OCI-LY3 (cell line): ENCODE data around the gene CCDC136.

Experiments used
- H2AFZ ChIP-seq: fragments of 200-600, 300-600 bp; shearing (Covaris generic); 2 replicates; pipeline ENCODE4 v1.6.0; 2014; ENCODE audit warnings: antibody characterized with exemption, low read depth, low read length
- H3K27ac ChIP-seq: fragments of 200-600, 300-600 bp; sonication (generic); 2 replicates; pipeline ENCODE4 v1.5.1; 2014; ENCODE audit warnings: mild to moderate bottlenecking, low read length, moderate library complexity, mixed read lengths
- H3K27me3 ChIP-seq: fragments of 200-600, 300-600 bp; sonication (generic); 2 replicates; pipeline ENCODE4 v1.6.1; 2014; ENCODE audit warnings: low read depth, low read length, mixed read lengths
- H3K36me3 ChIP-seq: fragments of 200-600, 300-600 bp; sonication (generic); replicated peaks from 2 replicates; pipeline ENCODE3; 2014; ENCODE audit warnings: low read depth, low read length, mixed read lengths
- H3K4me1 ChIP-seq: fragments of 300-600, 200-600 bp; sonication (generic); 2 replicates; pipeline ENCODE4 v1.6.1; 2014; ENCODE audit warnings: low read length, mixed read lengths
- H3K4me2 ChIP-seq: fragments of 200-600, 300-600 bp; sonication (generic); 2 replicates; pipeline ENCODE4 v1.6.1; 2014; ENCODE audit warnings: low read length, mixed read lengths
- H3K4me3 ChIP-seq: fragments of 300-600, 200-600 bp; sonication (generic); 2 replicates; pipeline ENCODE4 v1.5.1; 2014; ENCODE audit warnings: antibody characterized with exemption, mild to moderate bottlenecking, low read length, moderate library complexity
- H3K79me2 ChIP-seq: fragments of 300-600, 200-600 bp; shearing (Covaris generic); 2 replicates; pipeline ENCODE4 v1.6.1; 2014; ENCODE audit warnings: mild to moderate bottlenecking, low read length, mixed read lengths
- H3K9ac ChIP-seq: fragments of 300-600, 200-600 bp; shearing (Covaris generic); 2 replicates; pipeline ENCODE4 v1.6.0; 2014; ENCODE audit warnings: mild to moderate bottlenecking, low read length, moderate library complexity
- H3K9me3 ChIP-seq: fragments of 200-600, 300-600 bp; shearing (Covaris generic); 2 replicates; pipeline ENCODE4 v1.6.1; 2014; ENCODE audit warnings: low read length, mixed read lengths; ENCODE audit not compliant: insufficient read depth
- H4K20me1 ChIP-seq: fragments of 200-600, 300-600 bp; sonication (generic); 2 replicates; pipeline ENCODE4 v1.6.1; 2016; ENCODE audit warnings: low read length, mixed read lengths; ENCODE audit not compliant: insufficient read depth
- EZH2phosphoT487 ChIP-seq: fragments of 200-600 bp; shearing (Covaris generic); IDR thresholded peaks from 2 replicates; pipeline ENCODE4 v1.6.1; 2018; ENCODE audit warnings: antibody characterized with exemption, mixed run types, low read depth
- TF ChIP-seq, protein P1 (sequence below): fragments of 200-600, 300-600 bp; sonication (generic); IDR thresholded peaks from 2 replicates; pipeline ENCODE4 v1.5.1; 2014; ENCODE audit warnings: antibody characterized with exemption, low read length, low read depth

Gene CCDC136

DNA sequence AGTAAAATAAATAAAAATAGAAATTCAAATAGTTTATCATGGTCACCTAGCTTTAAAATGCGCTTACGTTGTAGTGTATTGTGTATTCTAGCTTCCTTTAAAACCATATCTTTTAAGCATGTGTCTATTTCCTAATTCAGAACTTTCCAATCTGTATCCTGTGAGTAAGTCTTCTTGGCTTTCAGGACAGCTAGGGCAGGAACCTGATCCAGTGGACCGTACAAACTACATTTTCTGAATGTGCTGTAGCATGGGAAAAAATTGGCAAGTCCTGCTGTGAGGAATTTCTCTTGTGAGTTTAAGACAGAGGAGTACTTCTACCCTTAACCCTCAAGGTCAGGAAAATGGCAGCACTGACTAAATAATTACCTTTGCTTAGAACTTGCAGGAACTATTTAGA is 28.2 kb upstream of the CCDC136 start:
- no peaks in the 10 kb centered on the region for H4K20me1 ChIP-seq
- no peak overlapping the region for H3K27ac ChIP-seq
- H3K79me2 ChIP-seq, result no peaks in the 10 kb centered on the region
- H3K9me3 ChIP-seq, result no peaks in the 10 kb centered on the region
- H3K4me3 ChIP-seq, result no peak overlapping the region
- no peaks in the 10 kb centered on the region for H3K27me3 ChIP-seq
- TF ChIP-seq EZH2phosphoT487, result no peak
- TF ChIP-seq, protein P1, sequence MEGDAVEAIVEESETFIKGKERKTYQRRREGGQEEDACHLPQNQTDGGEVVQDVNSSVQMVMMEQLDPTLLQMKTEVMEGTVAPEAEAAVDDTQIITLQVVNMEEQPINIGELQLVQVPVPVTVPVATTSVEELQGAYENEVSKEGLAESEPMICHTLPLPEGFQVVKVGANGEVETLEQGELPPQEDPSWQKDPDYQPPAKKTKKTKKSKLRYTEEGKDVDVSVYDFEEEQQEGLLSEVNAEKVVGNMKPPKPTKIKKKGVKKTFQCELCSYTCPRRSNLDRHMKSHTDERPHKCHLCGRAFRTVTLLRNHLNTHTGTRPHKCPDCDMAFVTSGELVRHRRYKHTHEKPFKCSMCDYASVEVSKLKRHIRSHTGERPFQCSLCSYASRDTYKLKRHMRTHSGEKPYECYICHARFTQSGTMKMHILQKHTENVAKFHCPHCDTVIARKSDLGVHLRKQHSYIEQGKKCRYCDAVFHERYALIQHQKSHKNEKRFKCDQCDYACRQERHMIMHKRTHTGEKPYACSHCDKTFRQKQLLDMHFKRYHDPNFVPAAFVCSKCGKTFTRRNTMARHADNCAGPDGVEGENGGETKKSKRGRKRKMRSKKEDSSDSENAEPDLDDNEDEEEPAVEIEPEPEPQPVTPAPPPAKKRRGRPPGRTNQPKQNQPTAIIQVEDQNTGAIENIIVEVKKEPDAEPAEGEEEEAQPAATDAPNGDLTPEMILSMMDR, result no peak
- H2AFZ ChIP-seq, result no peak overlapping the region
- no peaks in the 10 kb centered on the region for H3K4me1 ChIP-seq
- H3K4me2 ChIP-seq, result no peak overlapping the region
- no peak overlapping the region for H3K9ac ChIP-seq
- H3K36me3 ChIP-seq, result peaks cover 50% of the 10 kb centered on the region

DNA sequence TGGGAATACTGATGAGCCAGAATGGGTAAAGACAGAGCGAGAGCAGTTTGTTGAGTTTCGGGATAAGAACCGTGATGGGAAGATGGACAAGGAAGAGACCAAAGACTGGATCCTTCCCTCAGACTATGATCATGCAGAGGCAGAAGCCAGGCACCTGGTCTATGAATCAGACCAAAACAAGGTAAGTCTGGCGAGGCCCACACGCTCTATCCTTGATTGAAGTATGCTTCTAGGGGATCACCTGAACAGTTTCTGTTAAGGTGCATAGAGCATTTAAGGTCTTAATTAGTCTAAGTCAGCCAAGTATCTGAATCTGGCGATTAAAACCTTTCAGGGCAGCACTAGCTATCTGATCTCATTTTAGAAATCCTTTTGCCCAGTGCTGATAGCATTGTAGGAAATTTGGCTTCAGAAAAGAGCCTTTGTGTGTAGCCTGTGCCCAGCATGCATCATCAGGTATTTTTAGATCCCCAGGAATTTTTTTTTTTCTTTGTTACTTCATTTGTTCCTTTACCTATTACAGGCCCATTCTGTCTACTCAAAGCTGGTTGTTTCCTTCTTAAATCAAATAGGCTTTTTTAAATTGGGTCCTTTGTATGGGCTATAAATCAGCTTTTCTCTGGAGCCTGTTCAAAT is 24.2 kb upstream of the CCDC136 start:
- no peak overlapping the region for H2AFZ ChIP-seq
- no peaks in the 10 kb centered on the region for H3K4me1 ChIP-seq
- TF ChIP-seq EZH2phosphoT487, result no peak
- TF ChIP-seq, protein P1, result no peak
- H3K36me3 ChIP-seq, result peaks cover 59% of the 10 kb centered on the region
- no peak overlapping the region for H3K4me3 ChIP-seq
- no peaks in the 10 kb centered on the region for H3K79me2 ChIP-seq
- H3K9me3 ChIP-seq, result no peaks in the 10 kb centered on the region
- no peaks in the 10 kb centered on the region for H4K20me1 ChIP-seq
- H3K27me3 ChIP-seq, result no peaks in the 10 kb centered on the region
- H3K27ac ChIP-seq, result no peak overlapping the region
- H3K4me2 ChIP-seq, result no peak overlapping the region
- H3K9ac ChIP-seq, result no peak overlapping the region

DNA sequence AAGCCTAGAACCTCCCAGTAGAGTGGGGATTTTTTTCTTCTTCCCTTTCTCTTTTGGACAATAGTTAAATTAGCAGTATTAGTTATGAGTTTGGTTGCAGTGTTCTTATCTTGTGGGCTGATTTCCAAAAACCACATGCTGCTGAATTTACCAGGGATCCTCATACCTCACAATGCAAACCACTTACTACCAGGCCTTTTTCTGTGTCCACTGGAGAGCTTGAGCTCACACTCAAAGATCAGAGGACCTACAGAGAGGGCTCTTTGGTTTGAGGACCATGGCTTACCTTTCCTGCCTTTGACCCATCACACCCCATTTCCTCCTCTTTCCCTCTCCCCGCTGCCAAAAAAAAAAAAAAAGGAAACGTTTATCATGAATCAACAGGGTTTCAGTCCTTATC is 21.5 kb upstream of the CCDC136 start:
- Histone ChIP-seq H3K79me2 (no peaks in the 10 kb centered on the region), H3K4me2 (no peak overlapping the region), H3K36me3 (peaks cover 72% of the 10 kb centered on the region)

DNA sequence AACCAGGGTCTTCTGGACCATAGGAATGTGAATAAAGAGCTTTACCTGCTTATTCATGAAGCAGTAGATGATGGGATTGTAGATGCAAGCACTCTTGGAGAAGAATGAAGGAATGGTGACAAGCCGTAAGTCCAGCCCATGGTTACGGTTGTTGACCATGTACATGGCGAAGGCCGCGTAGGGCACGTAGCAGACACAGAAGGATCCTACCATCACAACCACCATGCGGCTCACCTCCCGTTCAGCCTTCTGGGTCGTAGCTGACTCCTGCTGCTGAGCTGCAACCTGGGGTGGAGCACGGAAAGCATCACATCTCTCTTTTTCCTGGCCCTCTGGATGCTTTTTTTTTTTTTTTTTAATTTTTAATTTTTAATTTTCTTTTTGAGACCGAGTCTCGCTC is 18.2 kb upstream of the CCDC136 start:
- Histone ChIP-seq H3K9me3 (no peaks in the 10 kb centered on the region), H3K9ac (no peak overlapping the region), H3K4me1 (no peaks in the 10 kb centered on the region), H3K27ac (no peak overlapping the region), H3K36me3 (peaks cover 53% of the 10 kb centered on the region), H2AFZ (no peak overlapping the region), H4K20me1 (no peaks in the 10 kb centered on the region), H3K4me3 (no peak overlapping the region), H3K79me2 (no peaks in the 10 kb centered on the region), H3K4me2 (no peak overlapping the region), H3K27me3 (no peaks in the 10 kb centered on the region)
- no peak for TF ChIP-seq EZH2phosphoT487
- TF ChIP-seq, protein P1, result no peak

More for the DNA sequence above, 21.5 kb upstream of the CCDC136 start:
- no peak for TF ChIP-seq EZH2phosphoT487
- TF ChIP-seq, protein P1, result no peak
- Histone ChIP-seq H2AFZ (no peak overlapping the region), H3K4me1 (no peaks in the 10 kb centered on the region), H3K27me3 (no peaks in the 10 kb centered on the region), H4K20me1 (no peaks in the 10 kb centered on the region), H3K4me3 (no peak overlapping the region), H3K9ac (no peak overlapping the region), H3K9me3 (no peaks in the 10 kb centered on the region), H3K27ac (no peak overlapping the region)
